ENCODE results near the gene SETD3. TPM values are rescaled to one million over a fixed set of nuclear protein-coding genes. Genes with fewer than 3 reads are reported as not detected.

Gene SETD3
- total and polyA plus RNA-seq, 2 donors (not counting 1 experiment from before 2014, with no cell fraction given): 11.0 to 32.1 TPM

GRCh38 chr14:99513946-99514551 is 33.4 kb upstream of the SETD3 start:
- H3K4me2 ChIP-seq (replicated peaks; ENCODE audit: low read depth, low read length, poor library complexity, severe bottlenecking): no peak overlapping the region
- H3K9me3 ChIP-seq (ENCODE audit: control extremely low read depth in 1 of 3, control insufficient read depth in 2 of 3, insufficient read depth in 1 of 3, low read length in 2 of 3): no peaks in the 10 kb centered on the region
- H3K79me2 ChIP-seq (ENCODE audit: control insufficient read depth, insufficient read depth, low read length): no peaks in the 10 kb centered on the region
- no peak for ATAC-seq (ENCODE audit: low read depth)
- WGBS (ENCODE audit: insufficient coverage): 91% methylated on average over 10 of the region's 13 CpGs
- CTCF ChIA-PET: no interaction called here
- H3K4me3 ChIP-seq (ENCODE audit: control extremely low read depth in 1 of 5, extremely low read depth in 1 of 5, insufficient read depth in 1 of 5, low read depth in 2 of 5, low read length in 4 of 5): no peak overlapping the region
- no peaks in the 10 kb centered on the region for H3K4me1 ChIP-seq (ENCODE audit: control insufficient read depth in 2 of 2, insufficient read depth in 2 of 2, low read length in 2 of 2)
- H4K20me1 ChIP-seq (ENCODE audit: control insufficient read depth, insufficient read depth, low read length, poor library complexity, severe bottlenecking): no peaks in the 10 kb centered on the region
- Mint-ChIP-seq H3K9me3 (ENCODE audit: insufficient read depth) (no peaks in the 10 kb centered on the region), H3K4me1 (no peaks in the 10 kb centered on the region), H3K27ac (no peak overlapping the region), H3K4me3 (no peak overlapping the region), H3K27me3 (no peaks in the 10 kb centered on the region)
- DNase-seq: no peak
- TF ChIP-seq CTCF (IDR thresholded peaks at IDR 0.05) (no peak), EZH2 (IDR thresholded peaks at IDR 0.05; ENCODE audit: borderline replicate concordance, insufficient read depth, low read depth, low read length, poor library complexity, severe bottlenecking) (no peak)
- POLR2A ChIA-PET: no interaction called here
- H3K36me3 ChIP-seq (replicated peaks in 1 of 2; ENCODE audit: control extremely low read depth in 1 of 2, control insufficient read depth in 1 of 2, extremely low read depth in 1 of 2, insufficient read depth in 2 of 2, low read length in 1 of 2): peaks cover under 1 to 18% of the 10 kb centered on the region in 2 experiments
- intact Hi-C loops (cut with micrococcal nuclease): no loop called here
- H2AFZ ChIP-seq (ENCODE audit: insufficient read depth, low read depth, low read length, poor library complexity, severe bottlenecking): no peak overlapping the region
- H3K27me3 ChIP-seq (replicated peaks in 1 of 4; ENCODE audit: control extremely low read depth in 1 of 4, control insufficient read depth in 3 of 4, insufficient read depth in 4 of 4, low read length in 3 of 4): no peaks in the 10 kb centered on the region
- H3K9ac ChIP-seq (ENCODE audit: low read length): no peak overlapping the region
- H3K27ac ChIP-seq (ENCODE audit: low read length in 2 of 2): no peak overlapping the region

- H4K20me1 ChIP-seq (ENCODE audit: control insufficient read depth, insufficient read depth, low read length, poor library complexity, severe bottlenecking): no peaks in the 10 kb centered on the region
- ATAC-seq (ENCODE audit: low read depth): no peak
- no peaks in the 10 kb centered on the region for H3K4me1 Mint-ChIP-seq
- H3K4me2 ChIP-seq (replicated peaks; ENCODE audit: low read depth, low read length, poor library complexity, severe bottlenecking): no peak overlapping the region
- H3K27me3 Mint-ChIP-seq: no peaks in the 10 kb centered on the region
- H2AFZ ChIP-seq (ENCODE audit: insufficient read depth, low read depth, low read length, poor library complexity, severe bottlenecking): no peak overlapping the region
- H3K9me3 Mint-ChIP-seq (ENCODE audit: insufficient read depth): no peaks in the 10 kb centered on the region
- H3K4me3 Mint-ChIP-seq: no peak overlapping the region
- H3K9ac ChIP-seq (ENCODE audit: low read length): no peak overlapping the region
- intact Hi-C loops (cut with micrococcal nuclease): no loop called here
- no peaks in the 10 kb centered on the region for H3K9me3 ChIP-seq (ENCODE audit: control extremely low read depth in 1 of 3, control insufficient read depth in 2 of 3, insufficient read depth in 1 of 3, low read length in 2 of 3)
- no peaks in the 10 kb centered on the region for H3K79me2 ChIP-seq (ENCODE audit: control insufficient read depth, insufficient read depth, low read length)
- H3K36me3 ChIP-seq (replicated peaks in 1 of 2; ENCODE audit: control extremely low read depth in 1 of 2, control insufficient read depth in 1 of 2, extremely low read depth in 1 of 2, insufficient read depth in 2 of 2, low read length in 1 of 2): peaks cover 3 to 26% of the 10 kb centered on the region in 2 experiments
- no peak overlapping the region for H3K27ac ChIP-seq (ENCODE audit: low read length in 2 of 2)
- H3K27me3 ChIP-seq (replicated peaks in 1 of 4; ENCODE audit: control extremely low read depth in 1 of 4, control insufficient read depth in 3 of 4, insufficient read depth in 4 of 4, low read length in 3 of 4): no peaks in the 10 kb centered on the region
- ChIA-PET POLR2A (no interaction called here), CTCF (no interaction called here)
- no peak for DNase-seq
- H3K4me3 ChIP-seq (ENCODE audit: control extremely low read depth in 1 of 5, extremely low read depth in 1 of 5, insufficient read depth in 1 of 5, low read depth in 2 of 5, low read length in 4 of 5): no peak overlapping the region
- H3K27ac Mint-ChIP-seq: no peak overlapping the region
- no peaks in the 10 kb centered on the region for H3K4me1 ChIP-seq (ENCODE audit: control insufficient read depth in 2 of 2, insufficient read depth in 2 of 2, low read length in 2 of 2)
- TF ChIP-seq EZH2 (IDR thresholded peaks at IDR 0.05; ENCODE audit: borderline replicate concordance, insufficient read depth, low read depth, low read length, poor library complexity, severe bottlenecking) (no peak), CTCF (IDR thresholded peaks at IDR 0.05) (no peak)
- 90% methylated on average over 15 of the region's 15 CpGs for WGBS (ENCODE audit: insufficient coverage)
These were observed 32.6 kb upstream of the SETD3 start for GRCh38 chr14:99513183-99513694.
